ENCODE results near the gene FSTL4.

DNA sequence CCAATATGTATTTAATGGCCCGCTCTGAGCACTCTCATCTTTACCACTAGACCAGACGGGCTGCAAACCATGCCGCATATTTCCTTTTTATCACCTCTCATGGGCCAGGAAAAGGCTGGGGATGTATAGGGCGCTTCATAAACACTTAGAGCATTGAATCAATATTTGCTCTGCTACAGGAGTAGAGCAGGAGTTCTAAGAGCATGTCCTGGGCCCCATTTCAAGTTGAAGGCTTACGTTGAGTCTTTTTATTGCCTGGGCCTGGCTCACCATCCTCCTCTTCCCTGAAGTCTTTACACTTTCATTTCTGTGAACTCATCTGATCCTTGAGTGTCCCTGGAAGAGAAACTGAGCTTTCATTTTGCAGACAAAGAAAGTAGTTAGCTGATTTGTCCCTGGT, 112.4 kb downstream of the FSTL4 start:
- TF ChIP-seq CTCF (IDR thresholded peaks at IDR 0.05) (no peak), ZFX (IDR thresholded peaks at IDR 0.05; ENCODE audit: borderline replicate concordance) (no peak)
